ENCODE results near the gene GPR142. TPM values are rescaled to one million over a fixed set of nuclear protein-coding genes. Genes with fewer than 3 reads are reported as not detected.

The GPR142 gene
- total RNA-seq, 1 experiment from 2014 or later: not detected

- Histone ChIP-seq H3K79me2 (ENCODE audit: low read length) (no peaks in the 10 kb centered on the region), H2AFZ (ENCODE audit: low read length) (no peak overlapping the region), H3K9me3 (ENCODE audit: low read length) (no peaks in the 10 kb centered on the region), H3K4me3 (ENCODE audit: low read length) (no peak overlapping the region), H3K27ac (ENCODE audit: low read length) (no peak overlapping the region), H3K4me1 (ENCODE audit: insufficient read depth, low read length) (no peaks in the 10 kb centered on the region), H3K9ac (ENCODE audit: low read length) (no peak overlapping the region), H4K20me1 (ENCODE audit: low read length) (no peaks in the 10 kb centered on the region), H3F3A (ENCODE audit: low read length, unreplicated experiment) (no peaks in the 10 kb centered on the region), H3K9me2 (replicated peaks; ENCODE audit: low read length) (no peaks in the 10 kb centered on the region), H3K36me3 (ENCODE audit: low read depth, low read length) (no peaks in the 10 kb centered on the region), H3K27me3 (ENCODE audit: low read length) (peaks cover 84% of the 10 kb centered on the region), H3K4me2 (ENCODE audit: low read length) (no peak overlapping the region)
- no TSS peak for BruUV-seq (replicated peaks)
- no peak for DNase-seq
- intact Hi-C loops (cut with micrococcal nuclease): no loop called here
- TF ChIP-seq EZH2phosphoT487 (IDR thresholded peaks at IDR 0.05; ENCODE audit: borderline replicate concordance, low read length) (no peak), EZH2 (IDR thresholded peaks at IDR 0.05; ENCODE audit: low read length, unreplicated experiment) (no peak), CTCF (conservative IDR thresholded peaks at IDR 0.05; ENCODE audit: low read depth, low read length) (no peak)
- POLR2A ChIA-PET (ENCODE audit: unreplicated experiment): no interaction called here
- no peak for ATAC-seq
- CTCF ChIA-PET: interaction anchor here (0.6 kb wide), 1 partner anchor 39 kb away, joined by 7 read pairs; no protein-coding TSS in a partner anchor
Measured at GRCh38 chr17:74358697-74359096, 8.6 kb upstream of the GPR142 start.

- intact Hi-C loops (cut with micrococcal nuclease): loop anchor here (5.0 kb wide), 1 partner anchor 148 kb away; the partner anchor contains the start of gene TTYH2
- POLR2A ChIA-PET (ENCODE audit: unreplicated experiment): no interaction called here
- H3K4me2 ChIP-seq (ENCODE audit: low read length): no peak overlapping the region
Measured at GRCh38 chr17:74359916-74360315, 7.4 kb upstream of the GPR142 start.

More at GRCh38 chr17:74359916-74360315, 7.4 kb upstream of the GPR142 start:
- Histone ChIP-seq H3K9me2 (replicated peaks; ENCODE audit: low read length) (no peaks in the 10 kb centered on the region), H3K4me1 (ENCODE audit: insufficient read depth, low read length) (no peaks in the 10 kb centered on the region), H3K27me3 (ENCODE audit: low read length) (peaks cover 79% of the 10 kb centered on the region), H2AFZ (ENCODE audit: low read length) (no peak overlapping the region), H3K4me3 (ENCODE audit: low read length) (no peak overlapping the region), H3F3A (ENCODE audit: low read length, unreplicated experiment) (no peaks in the 10 kb centered on the region), H4K20me1 (ENCODE audit: low read length) (no peaks in the 10 kb centered on the region), H3K27ac (ENCODE audit: low read length) (no peak overlapping the region), H3K9ac (ENCODE audit: low read length) (no peak overlapping the region), H3K79me2 (ENCODE audit: low read length) (no peaks in the 10 kb centered on the region), H3K9me3 (ENCODE audit: low read length) (no peaks in the 10 kb centered on the region), H3K36me3 (ENCODE audit: low read depth, low read length) (no peaks in the 10 kb centered on the region)
- CTCF ChIA-PET: no interaction called here
- no TSS peak for BruUV-seq (replicated peaks)
- no peak for DNase-seq
- ATAC-seq: no peak
- TF ChIP-seq EZH2phosphoT487 (IDR thresholded peaks at IDR 0.05; ENCODE audit: borderline replicate concordance, low read length): no peak
- TF ChIP-seq EZH2 (IDR thresholded peaks at IDR 0.05; ENCODE audit: low read length, unreplicated experiment): no peak
- no peak for TF ChIP-seq CTCF (conservative IDR thresholded peaks at IDR 0.05; ENCODE audit: low read depth, low read length)

Data from PC-3 (cell line).